Anterior cingulate cortex (tissue), 58 donors: ENCODE data around the gene RPL13A.
A peak's percentile ranks its signal among the peaks of the same experiment; 100 is the strongest.
"Not testable (repeated sequence)": the region's sequence is repeated elsewhere in the genome, so short reads cannot be mapped to it uniquely, and the experiment has no call there.

Source experiments
- DNase-seq, 58 donors: peaks; one replicate each; lab custom pipeline; 2025; lab: John Stamatoyannopoulos, UW

RPL13A gene

DNA sequence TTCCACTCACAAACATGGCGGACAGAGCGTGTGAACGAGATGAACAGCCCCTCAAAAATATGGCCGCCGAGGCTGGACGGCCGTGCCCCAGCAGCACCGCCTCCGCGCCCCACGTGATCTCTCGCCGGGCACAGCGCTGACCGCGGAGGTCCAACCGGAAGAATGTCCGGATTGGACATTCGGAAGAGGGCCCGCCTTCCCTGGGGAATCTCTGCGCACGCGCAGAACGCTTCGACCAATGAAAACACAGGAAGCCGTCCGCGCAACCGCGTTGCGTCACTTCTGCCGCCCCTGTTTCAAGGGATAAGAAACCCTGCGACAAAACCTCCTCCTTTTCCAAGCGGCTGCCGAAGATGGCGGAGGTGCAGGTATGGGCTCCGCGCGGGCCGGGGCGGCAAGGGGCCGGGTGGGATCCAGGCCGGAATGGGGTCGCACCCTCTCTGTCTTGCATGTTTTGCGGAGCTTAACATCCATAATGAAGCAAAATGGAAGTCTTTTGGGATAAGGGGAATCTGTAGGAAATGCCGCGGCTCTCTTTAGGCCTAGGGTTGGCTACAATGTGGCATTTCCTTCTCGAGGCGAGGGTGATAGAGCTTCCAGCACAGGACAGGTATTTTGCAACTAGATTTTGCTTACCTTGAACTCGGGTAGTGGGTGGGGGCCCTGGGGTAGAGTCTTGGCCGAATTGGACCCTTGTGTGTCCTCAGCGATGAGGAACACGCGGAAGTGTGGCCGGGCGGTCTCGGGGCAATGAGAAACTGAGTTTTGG, at the start of gene RPL13A:
Gene RPL13A (plus strand): TSS at position 332 of the 769 bp plus-strand sequence. CDS start 22 bp downstream, at position 354.
- peak; percentile 91 to 100 (median 99) for DNase-seq

DNA sequence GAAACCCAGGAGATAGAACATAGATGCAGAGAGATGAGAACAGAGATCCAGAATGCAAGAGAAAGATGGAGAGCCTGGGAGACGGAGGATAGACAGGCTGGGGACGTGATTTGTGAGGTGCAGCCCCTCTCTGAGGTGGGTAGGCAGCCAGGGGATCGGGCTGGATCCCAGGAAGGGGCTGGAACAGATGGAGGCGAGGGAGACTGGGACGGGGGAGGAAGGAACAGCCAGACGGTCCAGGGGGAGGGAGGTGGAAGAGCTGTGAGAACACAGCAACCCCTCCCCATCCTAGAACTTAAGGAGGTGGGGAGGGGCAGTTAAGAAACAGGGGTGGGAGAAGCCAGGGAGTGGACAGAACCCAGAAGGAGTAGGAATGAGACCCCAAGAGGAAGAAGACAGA, 49.1 kb upstream of the RPL13A start:
- peak in 30 of 58 donors; percentile 5 to 69 (median 42) for DNase-seq

DNA sequence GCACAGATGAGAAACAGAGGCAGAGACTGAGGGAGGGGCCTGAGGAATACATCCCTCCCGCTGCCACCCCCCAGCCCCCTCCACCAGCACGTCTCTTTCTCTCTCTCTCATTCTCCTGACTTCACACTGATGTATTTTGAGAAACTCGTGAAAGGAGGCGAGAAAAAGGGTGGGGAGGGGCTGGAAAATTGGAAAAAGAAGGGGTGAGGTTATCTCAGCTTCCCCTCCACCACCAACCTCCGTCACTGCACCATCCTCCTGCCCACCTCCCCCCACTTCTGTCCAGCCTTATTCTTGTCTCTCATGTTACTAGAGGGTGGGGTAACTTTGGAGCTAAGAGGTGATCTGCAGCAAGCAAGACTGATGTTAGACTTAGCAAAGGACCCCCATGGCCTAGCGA, 47.6 kb upstream of the RPL13A start:
- DNase-seq, result peak in 18 of 58 donors; percentile 6 to 59 (median 29)

DNA sequence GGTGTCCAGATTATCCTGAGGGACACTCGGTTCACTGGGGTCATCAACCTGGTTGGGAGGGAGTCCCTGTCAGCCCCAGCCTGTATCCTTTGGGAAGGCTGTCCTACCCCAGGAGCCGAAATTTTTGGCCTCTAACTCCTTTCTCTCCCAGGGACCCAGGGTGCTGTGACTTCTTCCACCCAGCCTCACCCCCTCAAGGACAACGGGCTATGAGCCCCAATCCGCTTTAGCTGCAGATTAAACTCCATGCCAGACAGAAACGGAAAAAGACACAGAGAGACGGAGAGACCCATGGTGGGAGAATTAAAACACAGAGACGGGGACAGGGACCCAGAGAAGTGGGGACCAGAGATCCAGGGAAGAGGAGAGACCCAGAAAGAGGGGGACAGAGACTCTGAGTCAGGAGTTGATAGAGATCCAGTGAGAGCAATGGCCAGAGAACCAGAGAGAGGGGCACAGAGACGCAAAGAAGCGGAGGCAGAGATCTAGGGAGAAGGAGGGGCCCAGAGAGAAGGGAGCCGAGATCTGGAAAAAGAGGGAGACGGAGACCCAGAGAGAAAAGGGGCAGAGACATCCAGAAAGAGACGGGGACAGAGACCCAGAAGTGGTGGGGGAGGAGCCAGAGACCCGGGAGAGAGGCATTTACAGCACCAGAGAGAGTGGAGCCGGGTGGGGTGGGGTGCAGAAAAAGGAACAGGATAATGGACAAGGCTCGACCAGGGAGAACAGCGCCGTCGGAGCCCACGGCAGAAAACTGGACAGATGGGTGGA, 46.8 kb upstream of the RPL13A start:
- DNase-seq, result no peak

DNA sequence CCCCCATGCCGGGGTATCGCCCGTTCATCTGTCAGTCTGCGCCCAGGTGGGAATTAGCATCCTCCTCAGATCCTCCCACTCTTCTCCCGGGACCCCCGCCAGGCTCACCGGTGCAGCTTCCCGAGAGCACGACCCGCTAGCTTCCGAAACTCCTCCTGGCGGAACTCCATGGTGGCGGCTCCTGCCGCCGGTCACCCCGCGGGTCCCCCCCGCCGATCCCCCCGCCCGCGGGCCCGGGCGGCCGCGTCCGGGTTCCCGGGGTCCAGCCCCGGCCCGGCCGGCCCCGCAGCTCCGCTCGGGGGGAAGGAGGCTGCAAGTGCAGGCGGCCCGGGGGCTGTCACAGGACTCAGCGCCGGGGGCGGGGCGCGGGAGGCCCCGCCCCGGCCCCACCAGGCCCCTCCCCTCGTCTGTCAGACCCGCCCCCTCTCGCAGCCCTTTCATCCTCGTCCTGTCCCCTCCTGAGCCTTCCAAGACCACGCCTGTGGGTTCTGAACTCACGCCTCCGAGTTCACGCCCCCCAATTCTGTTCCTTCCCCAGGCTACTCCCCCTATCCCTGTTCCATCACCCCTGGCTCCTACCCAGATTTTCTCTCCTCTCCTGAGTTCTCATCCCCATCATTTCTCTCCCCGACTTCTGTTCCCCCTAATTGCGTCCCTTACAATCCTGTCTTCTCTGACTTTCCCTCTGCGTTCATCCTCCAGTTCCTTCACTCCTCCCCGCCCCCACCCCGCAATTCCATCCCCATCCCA, 46.0 kb upstream of the RPL13A start, which contains the start of gene SLC17A7:
Gene SLC17A7 (minus strand): TSS at position 318 of the 750 bp plus-strand sequence. CDS start 148 bp downstream, at position 170.
- peak in 13 of 58 donors; percentile 13 to 68 (median 32) for DNase-seq

DNA sequence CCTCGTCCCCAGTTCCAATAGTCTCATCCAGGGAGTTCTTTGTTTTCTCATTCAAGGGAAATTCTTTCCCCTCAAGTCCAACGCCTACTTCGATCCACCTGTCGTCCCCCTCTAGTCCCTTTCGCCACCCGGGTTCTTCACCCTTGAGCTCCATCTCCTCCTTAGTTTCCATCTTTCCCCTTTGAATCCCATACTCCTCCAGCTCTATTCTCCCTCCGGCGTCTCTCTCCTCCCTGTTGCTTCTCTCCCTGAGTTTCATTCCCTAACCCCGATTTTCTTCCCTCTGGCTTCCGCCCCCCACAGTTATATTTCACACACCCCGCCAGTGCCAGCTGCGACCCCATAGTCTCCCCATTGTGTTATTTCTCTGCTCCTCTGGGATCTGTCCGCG, 45.5 kb upstream of the RPL13A start:
- DNase-seq, result no peak

DNA sequence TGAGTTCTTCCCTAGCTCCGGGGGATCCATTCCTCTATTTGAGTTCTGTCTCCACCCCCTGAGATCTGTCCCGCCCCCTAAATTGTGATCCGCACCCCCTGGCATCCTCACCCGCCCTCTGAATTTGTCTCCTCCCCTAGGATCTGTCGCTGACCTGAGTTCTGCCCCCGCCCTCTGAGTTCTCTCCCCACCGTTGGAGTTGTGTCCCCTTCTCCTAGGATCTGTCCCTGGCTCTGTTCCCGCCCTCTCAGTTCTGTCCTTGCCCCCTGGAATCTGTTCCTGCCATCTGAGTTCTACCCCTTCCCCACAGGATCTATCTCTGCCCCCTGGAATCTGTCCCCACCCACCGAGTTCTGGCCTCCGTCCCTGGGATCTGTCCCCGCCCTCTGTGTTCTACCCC, 45.1 kb upstream of the RPL13A start:
- DNase-seq, result peak in 14 of 58 donors; percentile 13 to 70 (median 42)

DNA sequence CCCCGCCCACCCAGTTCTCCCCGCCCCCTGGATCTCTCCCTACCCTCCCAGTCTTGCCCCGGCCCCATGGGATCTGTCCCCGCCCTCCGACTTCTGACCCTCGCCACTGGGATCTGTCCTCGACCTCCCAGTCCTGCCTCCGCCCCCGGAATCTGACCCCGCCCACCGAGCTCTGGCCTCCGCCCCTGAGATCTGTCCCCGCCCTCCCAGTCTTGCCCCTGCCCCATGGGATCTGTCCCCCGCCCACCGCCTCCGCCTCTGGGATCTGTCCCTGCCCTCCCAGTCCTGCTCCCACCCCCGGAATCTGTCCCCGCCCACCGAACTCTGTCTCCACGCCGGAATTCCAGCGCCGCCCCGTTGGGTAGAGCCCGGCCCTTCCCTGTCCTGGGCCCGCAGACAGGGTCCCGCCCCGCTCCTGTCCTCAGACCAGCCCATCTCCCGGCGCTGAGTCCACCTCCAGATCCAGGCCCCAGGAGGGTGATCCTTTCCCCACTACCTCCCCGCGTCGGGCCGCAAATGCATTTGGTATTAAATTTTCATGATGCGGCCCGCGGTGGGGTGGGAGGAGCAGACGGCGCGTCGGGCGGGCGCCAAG, 44.5 kb upstream of the RPL13A start:
- DNase-seq, result peak in 35 of 58 donors; percentile 21 to 77 (median 48)

DNA sequence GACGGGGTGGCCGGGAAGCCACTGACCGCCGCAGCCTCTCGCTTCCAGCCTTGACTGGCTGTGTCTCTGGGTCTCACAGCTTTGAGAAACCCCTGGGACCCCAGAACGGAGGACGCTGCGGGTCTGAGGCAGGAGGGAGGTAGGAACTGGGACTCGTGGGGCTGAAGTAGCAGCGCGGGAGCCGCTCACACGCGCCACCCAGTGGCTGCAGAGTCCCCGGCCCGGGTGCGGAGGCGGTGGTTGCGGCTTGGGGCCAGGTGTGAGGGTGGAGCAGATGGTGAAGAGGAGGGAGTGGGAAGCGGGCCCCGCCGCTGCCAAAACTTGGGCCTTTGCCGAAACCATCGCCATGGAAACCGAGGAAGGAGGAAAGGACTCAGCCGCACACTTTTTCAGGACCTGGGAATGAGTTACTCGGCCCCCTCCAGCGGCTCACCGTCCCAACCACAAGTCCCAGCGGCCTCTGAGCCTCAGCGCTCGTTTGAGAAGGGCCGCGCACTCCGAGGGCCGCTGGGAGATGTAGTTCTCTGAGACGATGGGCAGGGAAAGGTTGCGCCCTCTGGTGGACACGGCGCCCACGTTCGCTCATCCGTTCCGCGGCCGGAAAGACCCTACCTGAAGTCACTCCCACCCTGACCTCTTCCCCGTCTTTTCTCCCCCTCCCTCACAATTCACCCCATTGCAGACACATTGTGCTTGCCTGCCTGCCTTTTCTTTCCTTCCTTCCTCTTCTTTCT, 43.9 kb upstream of the RPL13A start:
- DNase-seq, result peak; percentile 69 to 98 (median 92)

DNA sequence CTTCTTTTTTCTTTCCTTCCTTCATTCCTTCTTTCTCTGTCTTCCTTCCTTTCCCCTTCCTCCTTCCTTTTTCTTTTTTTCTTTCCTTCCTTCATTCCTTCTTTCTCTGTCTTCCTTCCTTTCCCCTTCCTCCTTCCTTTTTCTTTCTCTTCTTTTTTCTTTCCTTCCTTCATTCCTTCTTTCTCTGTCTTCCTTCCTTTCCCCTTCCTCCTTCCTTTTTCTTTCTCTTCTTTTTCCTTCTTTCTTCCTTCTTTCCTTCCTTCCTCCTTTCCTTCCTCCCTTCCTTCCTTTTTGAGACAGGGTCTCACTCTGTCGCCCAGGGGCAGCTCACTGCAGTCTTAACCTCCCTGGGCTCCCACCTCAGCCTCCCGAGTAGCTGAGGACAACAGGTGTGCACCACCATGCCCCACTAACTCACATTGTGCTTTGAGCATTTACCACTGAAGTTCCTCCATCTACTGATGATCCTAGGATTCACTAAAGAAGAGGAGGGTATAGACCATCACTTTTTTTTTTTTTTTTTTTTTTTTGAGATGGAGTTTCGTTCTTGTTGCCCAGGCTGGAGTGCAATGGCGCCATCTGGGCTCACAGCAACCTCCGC, 43.2 kb upstream of the RPL13A start:
- DNase-seq, result not testable (repeated sequence)

DNA sequence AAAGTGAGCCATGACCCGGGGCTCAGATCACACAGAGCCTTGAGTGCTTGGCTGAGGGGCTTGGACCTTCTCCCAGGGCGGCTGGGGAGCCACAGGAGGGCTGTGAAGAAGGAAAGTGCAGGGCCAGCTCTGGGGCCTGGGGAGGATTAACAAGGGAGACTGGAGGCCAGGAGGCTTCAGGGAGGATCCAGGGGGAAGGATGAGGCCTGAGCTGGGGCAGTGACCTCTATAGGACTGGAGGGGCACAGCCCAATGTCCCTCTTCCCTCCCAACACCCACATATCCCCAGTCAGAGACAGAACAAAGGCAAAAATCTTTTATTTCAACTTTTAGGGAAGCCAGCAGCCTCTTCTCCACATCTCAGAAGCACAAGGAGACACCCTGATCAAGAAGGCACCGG, 41.4 kb upstream of the RPL13A start:
- DNase-seq, result no peak

DNA sequence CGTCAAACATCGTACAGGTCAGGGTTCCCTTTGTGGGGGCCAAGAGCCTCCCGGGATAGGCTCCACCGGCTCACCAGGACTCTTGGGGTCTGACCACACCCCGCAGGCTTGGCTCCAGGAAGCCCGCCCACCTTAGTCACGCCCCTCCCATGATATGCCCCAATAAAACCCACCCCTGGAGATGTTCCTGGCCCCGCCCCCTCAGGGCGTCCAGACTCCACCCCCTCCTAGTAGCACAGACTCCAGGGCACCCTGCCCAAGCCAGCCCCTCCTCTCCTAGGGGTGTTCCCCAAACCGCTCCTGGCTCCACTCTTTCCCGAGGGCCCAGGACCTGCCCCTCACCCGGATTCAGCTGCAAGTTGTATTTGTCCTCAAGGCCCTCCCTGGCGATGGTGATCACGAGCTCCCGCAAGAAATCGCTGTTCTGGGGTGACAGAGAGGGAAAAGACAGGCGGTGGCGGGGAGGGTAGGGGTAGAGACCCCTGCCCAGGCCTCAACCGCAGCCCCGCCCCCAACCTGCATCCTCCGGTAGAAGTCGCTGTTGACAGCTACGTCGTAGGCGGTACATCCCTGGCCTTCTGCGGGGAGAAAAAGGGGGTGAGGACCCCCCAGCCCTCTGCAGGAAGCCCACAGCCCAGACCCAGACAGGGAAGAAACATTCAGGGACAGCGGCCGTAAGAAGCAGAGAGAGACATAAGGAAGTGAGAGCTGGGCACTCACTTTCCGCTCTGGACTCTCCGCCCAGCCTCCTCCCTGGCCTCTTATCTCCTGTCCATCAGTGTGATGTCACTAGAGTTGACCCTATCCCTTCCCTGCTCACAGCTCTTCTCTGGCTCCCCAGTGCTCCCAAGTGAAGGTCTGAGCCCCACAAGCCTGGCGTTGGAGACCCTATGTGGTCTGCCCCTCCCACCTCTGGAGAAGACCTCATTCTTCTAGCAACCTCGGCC, 39.6 kb upstream of the RPL13A start:
- DNase-seq, result peak in 2 of 58 donors; percentile 10 to 18

DNA sequence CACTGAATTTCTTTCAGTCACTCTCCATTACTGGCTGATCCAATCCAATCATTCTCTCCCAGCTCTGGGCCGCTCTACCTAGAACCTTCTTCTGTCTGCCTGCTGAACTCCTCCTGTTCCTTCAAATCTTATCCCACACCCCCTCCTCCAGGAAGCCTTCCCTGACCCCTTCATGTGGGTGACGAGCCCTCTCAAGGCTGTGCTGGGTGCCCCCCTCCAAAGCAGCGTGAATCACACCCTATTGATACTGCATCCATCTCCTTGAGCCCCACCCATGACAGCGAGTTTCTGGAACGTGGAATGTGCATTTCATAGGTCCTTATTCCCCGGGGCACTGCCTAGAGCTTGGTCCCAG, 39.0 kb upstream of the RPL13A start:
- no peak for DNase-seq

DNA sequence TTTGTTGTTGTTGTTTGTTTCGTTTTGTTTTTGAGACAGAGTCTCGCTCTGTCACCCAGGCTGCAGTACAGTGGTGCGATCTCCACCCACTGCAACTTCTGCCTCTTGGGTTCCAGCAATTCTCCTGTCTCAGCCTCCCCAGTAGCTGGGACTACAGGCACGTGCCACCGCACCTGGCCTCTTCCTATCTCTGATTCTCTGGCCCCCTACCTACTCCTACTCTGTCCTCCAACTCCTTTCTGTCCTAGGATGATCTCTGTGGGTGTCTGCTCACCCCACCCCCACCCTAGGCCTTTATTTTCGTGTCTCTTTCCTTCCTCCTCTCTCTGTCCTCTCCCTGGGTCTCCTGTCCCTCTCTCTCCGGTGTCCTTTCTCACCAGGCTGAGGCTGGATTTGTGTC, 37.0 kb upstream of the RPL13A start:
- DNase-seq, result no peak

DNA sequence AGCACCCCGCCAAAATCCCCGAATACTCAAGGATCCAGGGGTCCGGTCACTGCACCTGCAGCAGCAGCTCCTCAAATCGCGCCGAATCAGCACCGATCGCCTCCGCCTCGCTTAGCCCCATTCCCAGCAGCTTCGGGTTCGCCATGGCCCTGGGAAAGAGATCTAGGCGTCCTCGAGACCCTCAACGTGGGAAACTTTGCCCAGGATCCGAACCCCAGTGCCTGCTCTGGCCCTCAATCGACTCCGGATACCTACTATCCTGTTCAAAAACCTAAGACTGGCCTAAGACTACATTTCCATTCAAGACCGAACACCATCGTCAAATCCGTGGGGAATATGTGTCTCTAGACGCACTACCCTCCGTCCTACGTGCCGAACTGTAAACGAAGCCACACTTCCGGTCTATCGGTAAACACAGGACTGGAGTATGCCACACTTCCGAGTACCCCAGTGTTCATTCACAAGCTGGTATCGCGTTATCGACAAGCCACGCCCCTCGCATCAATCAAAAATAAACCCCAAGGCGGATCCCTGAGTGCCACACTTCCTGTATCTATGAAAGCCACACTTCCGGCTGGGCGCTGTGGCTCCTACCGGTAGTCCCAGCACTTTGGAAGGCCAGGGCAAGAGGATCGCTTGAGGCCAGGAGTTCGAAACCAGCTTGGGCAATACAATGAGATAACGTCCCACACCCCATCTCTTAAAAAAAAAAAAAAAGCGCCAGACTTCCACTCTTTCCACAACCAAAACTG, 35.8 kb upstream of the RPL13A start, which contains the start of gene PIH1D1:
Gene PIH1D1 (minus strand): TSS at position 385 of the 752 bp plus-strand sequence. CDS start 240 bp downstream, at position 145.
- DNase-seq, result peak; percentile 32 to 99 (median 94)

DNA sequence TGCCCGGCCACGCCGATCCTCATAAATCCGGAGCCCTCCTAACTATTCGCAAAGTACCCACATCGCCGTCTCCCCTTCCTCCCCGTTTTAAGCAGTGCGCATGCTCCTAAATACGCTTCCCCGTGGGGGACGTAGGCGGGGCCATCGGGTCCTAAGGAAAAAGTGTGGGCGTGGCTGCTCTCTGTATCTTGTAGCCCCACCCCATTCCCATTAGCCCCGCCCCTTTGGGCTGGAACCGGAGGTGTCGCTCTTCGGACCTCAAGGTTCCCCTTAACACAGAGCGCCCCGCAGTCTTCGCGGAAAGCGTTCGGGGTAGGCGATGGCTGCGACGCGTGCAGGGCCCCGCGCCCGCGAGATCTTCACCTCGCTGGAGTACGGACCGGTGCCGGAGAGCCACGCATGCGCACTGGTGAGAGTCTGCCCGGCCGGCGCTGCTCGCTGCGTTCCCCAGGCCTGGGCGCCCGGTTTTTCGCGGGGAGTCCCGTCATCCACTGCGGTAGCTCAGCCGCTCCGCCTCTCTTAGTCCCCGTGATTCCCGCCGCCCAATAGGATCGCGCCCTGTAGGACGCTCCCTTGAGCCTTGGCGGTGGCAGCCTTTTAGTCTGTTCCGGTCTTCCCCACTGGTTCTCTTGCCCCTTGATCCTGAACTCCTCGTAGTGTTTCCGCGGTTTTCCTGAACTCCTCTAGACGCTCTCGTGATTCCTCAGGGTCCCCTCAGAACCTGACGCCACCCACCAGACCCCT, 34.2 kb upstream of the RPL13A start, which contains the start of gene ALDH16A1:
Gene ALDH16A1 (plus strand): TSS at position 213 of the 744 bp plus-strand sequence. CDS start 107 bp downstream, at position 320.
- DNase-seq, result peak; percentile 77 to 99 (median 97)
